Smooth muscle cell (in vitro differentiated cells): ENCODE data around the gene RCBTB1. TPM values are rescaled to one million over a fixed set of nuclear protein-coding genes. Genes with fewer than 3 reads are reported as not detected.

Experiments
- DNase-seq: peaks from one replicate; lab custom pipeline; 2025; ENCODE audit not compliant: unreplicated experiment; lab: John Stamatoyannopoulos, UW
- H2AFZ ChIP-seq: fragments of 200-600 bp; sonication (generic); 2 replicates; pipeline ENCODE4 v1.6.0; 2016; ENCODE audit warnings: antibody characterized with exemption, low read depth, mild to moderate bottlenecking
- H3F3A ChIP-seq: fragments of 200-600 bp; sonication (generic); 2 replicates; pipeline ENCODE4 v1.6.0; 2017; ENCODE audit warnings: antibody characterized with exemption, low read depth
- H3K27ac ChIP-seq: fragments of 200-600 bp; sonication (generic); 2 replicates; pipeline ENCODE4 v1.5.1; 2016; ENCODE audit warnings: low read depth, mild to moderate bottlenecking
- H3K27me3 ChIP-seq: fragments of 200-600 bp; sonication (generic); 2 replicates; pipeline ENCODE4 v1.6.1; 2016; ENCODE audit warnings: low read depth, mild to moderate bottlenecking
- H3K36me3 ChIP-seq: fragments of 200-600 bp; sonication (generic); 2 replicates; pipeline ENCODE4 v1.5.1; 2016; ENCODE audit warnings: low read depth
- H3K4me1 ChIP-seq: fragments of 200-600 bp; sonication (generic); 2 replicates; pipeline ENCODE4 v1.5.1; 2016; ENCODE audit warnings: low read depth
- H3K4me2 ChIP-seq: fragments of 200-600 bp; sonication (generic); 2 replicates; pipeline ENCODE4 v1.6.0; 2016; ENCODE audit warnings: mild to moderate bottlenecking
- H3K4me3 ChIP-seq: fragments of 200-600 bp; sonication (generic); 2 replicates; pipeline ENCODE4 v1.5.1; 2016; ENCODE audit warnings: mild to moderate bottlenecking
- H3K79me2 ChIP-seq: fragments of 200-600 bp; sonication (generic); 2 replicates; pipeline ENCODE4 v1.6.0; 2016; ENCODE audit warnings: low read depth, mild to moderate bottlenecking
- H3K9ac ChIP-seq: fragments of 200-600 bp; sonication (generic); 2 replicates; pipeline ENCODE4 v1.6.0; 2016; ENCODE audit warnings: low read depth
- H3K9me3 ChIP-seq: fragments of 200-600 bp; sonication (generic); replicated peaks from 2 replicates; pipeline ENCODE4 v1.5.1; 2016; ENCODE audit warnings: low read depth
- H4K20me1 ChIP-seq: fragments of 200-600 bp; sonication (generic); 2 replicates; pipeline ENCODE4 v1.6.0; 2016; ENCODE audit warnings: low read depth
- CTCF ChIP-seq: fragments of 200-600 bp; sonication (generic); IDR thresholded peaks from 2 replicates; pipeline ENCODE4 v1.5.1; 2017; ENCODE audit warnings: borderline replicate concordance, mild to moderate bottlenecking, antibody characterized with exemption; ENCODE audit not compliant: insufficient read depth, poor library complexity, severe bottlenecking
- WGBS: methylation state at CpG from one replicate; pipeline ENCODE4 v1.1.7; 2016; ENCODE audit warnings: low lambda C conversion rate; 5-methylcytosine and 5-hydroxymethylcytosine counted together
- polyA plus RNA-seq: library from polyadenylated mRNA; unstranded; fragments of >200 nt; fragmentation: Nextera tagmentation; extraction: Ambion mirVana; gene quantifications from 2 replicates; pipeline ENCODE4 v1.2.1, GENCODE V29; 2016
- total RNA-seq: library from RNA; depleted of rRNA; stranded (reverse); fragments of >200 nt; gene quantifications from 2 replicates; pipeline ENCODE4 v1.2.3, GENCODE V29; 2014

Gene RCBTB1
- total and polyA plus RNA-seq, 2 experiments from 2014 or later: 10.7 to 26.8 TPM

- H3K79me2 ChIP-seq: no peaks in the 10 kb centered on the region
- H3K4me3 ChIP-seq: no peak overlapping the region
- no peaks in the 10 kb centered on the region for H4K20me1 ChIP-seq
- H2AFZ ChIP-seq: no peak overlapping the region
- H3K27me3 ChIP-seq: no peaks in the 10 kb centered on the region
- no peak overlapping the region for H3K27ac ChIP-seq
- no peak for DNase-seq
- WGBS: 73% methylated on average over 1 of the region's 1 CpG
- no peaks in the 10 kb centered on the region for H3K36me3 ChIP-seq
- TF ChIP-seq CTCF: no peak
- no peak overlapping the region for H3K9ac ChIP-seq
- H3K4me1 ChIP-seq: peaks cover 10% of the 10 kb centered on the region
- H3K4me2 ChIP-seq: no peak overlapping the region
- H3K9me3 ChIP-seq: no peaks in the 10 kb centered on the region
- H3F3A ChIP-seq: no peaks in the 10 kb centered on the region
These were observed 24.8 kb upstream of the RCBTB1 start for GRCh38 chr13:49610176-49610575.

DNA sequence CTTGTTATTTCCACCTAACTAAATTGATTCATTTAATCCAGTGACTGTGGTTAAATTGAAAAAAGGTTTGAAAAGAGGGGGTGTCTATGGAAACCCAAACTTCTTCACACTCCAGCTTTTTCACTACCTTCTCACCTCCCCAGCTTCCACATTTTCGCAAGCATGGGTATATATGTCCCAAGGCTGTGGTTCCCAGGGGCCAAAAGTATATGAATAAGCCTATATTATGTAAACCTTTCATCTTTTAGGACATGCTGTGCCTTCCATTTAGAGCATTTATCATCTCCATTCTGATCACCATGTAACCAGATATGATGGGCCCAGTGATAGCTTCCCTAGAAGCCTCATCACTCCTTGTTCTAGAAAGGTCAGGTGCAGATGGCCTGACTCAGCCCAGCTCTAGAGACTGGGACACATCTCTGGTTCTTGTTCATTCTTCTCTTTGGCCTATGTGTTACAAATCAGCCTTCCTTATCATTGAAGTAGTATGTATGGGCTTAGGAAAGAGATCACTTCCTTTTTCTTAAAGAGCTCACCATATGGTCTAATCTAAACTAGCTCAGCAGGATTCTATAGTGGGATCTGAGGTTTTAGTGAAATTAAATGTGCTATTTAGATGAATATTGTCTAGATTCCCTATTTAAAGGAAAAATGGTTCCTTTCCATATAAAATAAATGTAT, 23.4 kb upstream of the RCBTB1 start:
- peaks cover 10% of the 10 kb centered on the region for H3K4me1 ChIP-seq
- 83% methylated on average over 1 of the region's 1 CpG for WGBS
- no peaks in the 10 kb centered on the region for H3K9me3 ChIP-seq
- no peak overlapping the region for H3K27ac ChIP-seq
- no peaks in the 10 kb centered on the region for H3K36me3 ChIP-seq
- H2AFZ ChIP-seq: no peak overlapping the region
- no peak overlapping the region for H3K4me2 ChIP-seq
- H3K79me2 ChIP-seq: no peaks in the 10 kb centered on the region
- H3K9ac ChIP-seq: no peak overlapping the region
- no peak for TF ChIP-seq CTCF
- no peaks in the 10 kb centered on the region for H3F3A ChIP-seq
- DNase-seq: no peak
- H4K20me1 ChIP-seq: no peaks in the 10 kb centered on the region
- H3K27me3 ChIP-seq: no peaks in the 10 kb centered on the region
- no peak overlapping the region for H3K4me3 ChIP-seq

GRCh38 chr13:49607761-49608160, 22.4 kb upstream of the RCBTB1 start:
- Histone ChIP-seq H3F3A (no peaks in the 10 kb centered on the region), H3K9me3 (no peaks in the 10 kb centered on the region), H2AFZ (no peak overlapping the region), H3K36me3 (no peaks in the 10 kb centered on the region), H3K4me1 (peaks cover 10% of the 10 kb centered on the region), H3K4me3 (no peak overlapping the region), H3K27me3 (no peaks in the 10 kb centered on the region), H3K4me2 (no peak overlapping the region), H3K27ac (no peak overlapping the region), H4K20me1 (no peaks in the 10 kb centered on the region), H3K79me2 (no peaks in the 10 kb centered on the region), H3K9ac (no peak overlapping the region)
- no peak for DNase-seq
- WGBS: 74% methylated on average over 5 of the region's 5 CpGs
- TF ChIP-seq CTCF: no peak
